Colonic mucosa (tissue), 4 donors: ENCODE results near the gene POMGNT1. TPM values are rescaled to one million over a fixed set of nuclear protein-coding genes. Genes with fewer than 3 reads are reported as not detected.

Experiments used
- DNase-seq: peaks from one replicate; pipeline ENCODE4 v3.0.0-alpha.2; 2020
- H3K27ac ChIP-seq: fragments of 200-600 bp; one replicate; pipeline ENCODE4 v1.8.0; 2021
- H3K27me3 ChIP-seq: fragments of 200-600 bp; one replicate; pipeline ENCODE4 v1.8.0; 2021
- H3K36me3 ChIP-seq: fragments of 200-600 bp; one replicate; pipeline ENCODE4 v1.8.0; 2021
- H3K4me1 ChIP-seq: fragments of 200-600 bp; one replicate; pipeline ENCODE4 v1.8.0; 2021; ENCODE audit warnings: mild to moderate bottlenecking
- H3K4me3 ChIP-seq: fragments of 200-600 bp; one replicate; pipeline ENCODE4 v1.8.0; 2021
- H3K9ac ChIP-seq, 2 donors: one replicate each; pipeline ENCODE4 v1.7.0; 2013; ENCODE audit warnings: control low read depth in 2 of 2, low read depth in 2 of 2, low read length in 2 of 2
- H3K9me3 ChIP-seq: fragments of 200-600 bp; one replicate; pipeline ENCODE4 v1.8.0; 2021
- intact Hi-C: fragments of 100-400 bp; cut with DNase I; formaldehyde crosslinking; loops from one replicate; pipeline ENCODE4 v1.14.1; 2022
- total RNA-seq, 2 donors: library from RNA; stranded (reverse); fragmentation: NEBNext Ultra II Directional in 1 of 2; extraction: Animal tissue kit (Norgen Biotek cat#: 25700) in 1 of 2; gene quantifications; one replicate each; pipeline ENCODE4 v1.2.1, GENCODE V29; 2021
- TF ChIP-seq, protein P1 (sequence below): fragments of 200-600 bp; IDR thresholded peaks from one replicate; pipeline ENCODE4 v1.8.0; 2022; ENCODE audit warnings: antibody characterized with exemption, mild to moderate bottlenecking
- donor health status: healthy.
- donor health status: DM: no; HTN: no; CAD: no.
- donor health status: DM: no; HTN: no; CAD: no.

The POMGNT1 gene
- total RNA-seq, 2 donors from 2014 or later = 20.9 to 38.9 TPM

- Histone ChIP-seq H3K4me3 (peak overlapping the region; percentile 42), H3K36me3 (no peaks in the 10 kb centered on the region), H3K9ac (peak overlapping the region; percentile 65 to 79), H3K9me3 (no peaks in the 10 kb centered on the region), H3K27me3 (no peaks in the 10 kb centered on the region), H3K27ac (no peak overlapping the region), H3K4me1 (no peaks in the 10 kb centered on the region)
- no peak for DNase-seq
- intact Hi-C loops = no loop called here
- TF ChIP-seq, protein P1, sequence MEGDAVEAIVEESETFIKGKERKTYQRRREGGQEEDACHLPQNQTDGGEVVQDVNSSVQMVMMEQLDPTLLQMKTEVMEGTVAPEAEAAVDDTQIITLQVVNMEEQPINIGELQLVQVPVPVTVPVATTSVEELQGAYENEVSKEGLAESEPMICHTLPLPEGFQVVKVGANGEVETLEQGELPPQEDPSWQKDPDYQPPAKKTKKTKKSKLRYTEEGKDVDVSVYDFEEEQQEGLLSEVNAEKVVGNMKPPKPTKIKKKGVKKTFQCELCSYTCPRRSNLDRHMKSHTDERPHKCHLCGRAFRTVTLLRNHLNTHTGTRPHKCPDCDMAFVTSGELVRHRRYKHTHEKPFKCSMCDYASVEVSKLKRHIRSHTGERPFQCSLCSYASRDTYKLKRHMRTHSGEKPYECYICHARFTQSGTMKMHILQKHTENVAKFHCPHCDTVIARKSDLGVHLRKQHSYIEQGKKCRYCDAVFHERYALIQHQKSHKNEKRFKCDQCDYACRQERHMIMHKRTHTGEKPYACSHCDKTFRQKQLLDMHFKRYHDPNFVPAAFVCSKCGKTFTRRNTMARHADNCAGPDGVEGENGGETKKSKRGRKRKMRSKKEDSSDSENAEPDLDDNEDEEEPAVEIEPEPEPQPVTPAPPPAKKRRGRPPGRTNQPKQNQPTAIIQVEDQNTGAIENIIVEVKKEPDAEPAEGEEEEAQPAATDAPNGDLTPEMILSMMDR = no peak
Measured at GRCh38 chr1:46203738-46204405, 5.6 kb upstream of the POMGNT1 start.

- intact Hi-C loops = no loop called here
- TF ChIP-seq, protein P1 = no peak
- Histone ChIP-seq H3K27ac (no peak overlapping the region), H3K9ac (no peak overlapping the region), H3K4me3 (peak overlapping the region; percentile 61), H3K27me3 (no peaks in the 10 kb centered on the region), H3K9me3 (no peaks in the 10 kb centered on the region), H3K4me1 (peaks cover 11% of the 10 kb centered on the region), H3K36me3 (no peaks in the 10 kb centered on the region)
- no peak for DNase-seq
Measured at GRCh38 chr1:46199233-46199749, 1.1 kb upstream of the POMGNT1 start.

GRCh38 chr1:46197560-46197963 lies 672 bp downstream of the POMGNT1 start:
- Histone ChIP-seq H3K27me3 (no peaks in the 10 kb centered on the region), H3K9ac (peak overlapping the region; percentile 82 to 85), H3K4me3 (peak overlapping the region; percentile 61), H3K4me1 (peaks cover 11% of the 10 kb centered on the region), H3K9me3 (no peaks in the 10 kb centered on the region), H3K36me3 (peaks cover 2% of the 10 kb centered on the region), H3K27ac (peak overlapping the region; percentile 54)
- DNase-seq = no peak
- TF ChIP-seq, protein P1 = no peak
- intact Hi-C loops = no loop called here

GRCh38 chr1:46196609-46197008 lies 1.6 kb downstream of the POMGNT1 start:
- Histone ChIP-seq H3K27ac (no peak overlapping the region), H3K9ac (no peak overlapping the region), H3K4me1 (peaks cover 11% of the 10 kb centered on the region), H3K36me3 (peaks cover 5% of the 10 kb centered on the region), H3K9me3 (no peaks in the 10 kb centered on the region), H3K27me3 (no peaks in the 10 kb centered on the region), H3K4me3 (no peak overlapping the region)
- TF ChIP-seq, protein P1 = no peak
- DNase-seq = no peak
- intact Hi-C loops = no loop called here

GRCh38 chr1:46194641-46195193 lies 3.5 kb downstream of the POMGNT1 start:
- H3K36me3 ChIP-seq = peaks cover 5% of the 10 kb centered on the region
- no peaks in the 10 kb centered on the region for H3K9me3 ChIP-seq
- DNase-seq = no peak
- H3K27me3 ChIP-seq = no peaks in the 10 kb centered on the region
- intact Hi-C loops = no loop called here
- H3K9ac ChIP-seq = no peak overlapping the region
- TF ChIP-seq, protein P1 = no peak
- H3K4me3 ChIP-seq = no peak overlapping the region
- peaks cover 11% of the 10 kb centered on the region for H3K4me1 ChIP-seq
- H3K27ac ChIP-seq = no peak overlapping the region
